Right lobe of liver (tissue), 4 donors: ENCODE data around the gene ITPR1.

Experiments used
- CTCF ChIP-seq, 4 donors: fragments of 200-600 bp in 3 of 4; fragments of 450-650 bp in 1 of 4; IDR thresholded peaks; one replicate each; pipeline versions ENCODE4 v1.5.1 to v1.8.0; 2016 to 2022; ENCODE audit warnings: antibody characterized with exemption in 4 of 4, mild to moderate bottlenecking in 2 of 4
- POLR2A ChIP-seq: fragments of 450-650 bp; IDR thresholded peaks from one replicate; pipeline ENCODE4 v1.6.1; 2017; ENCODE audit warnings: antibody characterized with exemption, mild to moderate bottlenecking
- donor health status: DM: no; HTN: no; CAD: no.
- donor health status: DM: no; HTN: no; CAD: no.
- donor health status: DM: no; HTN: yes; CAD: no.

DNA sequence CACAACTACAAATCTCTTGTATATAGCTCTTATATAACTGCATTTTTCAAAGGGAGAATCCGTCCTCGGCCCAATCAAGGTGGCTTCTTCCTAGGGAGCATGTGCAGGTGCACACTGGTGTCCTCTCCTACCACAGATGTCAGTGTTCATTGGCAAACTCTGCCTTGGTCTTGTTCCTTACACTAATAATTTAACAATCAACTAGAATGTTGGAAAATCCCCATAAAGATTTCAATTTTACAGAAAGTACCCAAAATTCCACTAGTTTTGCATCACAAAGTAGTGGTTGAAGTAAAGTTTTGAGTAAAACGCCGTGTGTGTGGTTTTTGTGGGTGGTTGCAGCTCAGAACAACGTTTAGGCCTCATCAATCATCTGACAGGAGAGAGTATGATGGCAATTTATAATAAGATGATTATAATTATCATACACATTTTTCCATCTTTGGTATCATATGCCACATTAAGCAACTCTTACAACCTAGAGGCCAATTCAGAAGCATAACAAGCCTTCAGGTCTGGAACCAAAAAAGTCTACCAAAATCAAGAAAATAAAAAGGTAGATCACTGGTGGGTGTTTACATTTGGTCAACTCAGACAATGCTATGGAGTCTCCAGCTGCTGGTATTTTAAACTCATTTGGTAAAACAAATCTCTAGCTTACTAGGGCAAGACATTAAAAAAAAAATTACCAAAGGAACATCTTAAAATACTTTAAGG, 357.2 kb downstream of the ITPR1 start:
- TF ChIP-seq CTCF (IDR thresholded peaks at IDR 0.05) (no peak), POLR2A (no peak)
